HepG2 (cell line): ENCODE data around the gene NFIL3. TPM values are rescaled to one million over a fixed set of nuclear protein-coding genes. Genes with fewer than 3 reads are reported as not detected.

Experiments used
- DNMT1 ChIP-seq: sonication (generic); formaldehyde crosslinking; IDR thresholded peaks from 2 replicates; pipeline ENCODE4 v1.5.1; 2020; ENCODE audit warnings: mild to moderate bottlenecking, missing genetic modification reagents
- GABPA ChIP-seq, 2 experiments: IDR thresholded peaks; 2 replicates each; pipeline ENCODE4 v1.6.1; 2011 to 2016; ENCODE audit warnings: low read depth in 2 of 2, low read length in 1 of 2, missing biosample characterization in 1 of 2, missing genetic modification characterization in 1 of 2
- HOXA3 ChIP-seq: sonication (generic); formaldehyde crosslinking; IDR thresholded peaks from 2 replicates; pipeline ENCODE4 v1.5.0; 2020; ENCODE audit warnings: missing genetic modification reagents
- KDM3A ChIP-seq: IDR thresholded peaks from 2 replicates; pipeline ENCODE4 v1.6.1; 2018; ENCODE audit warnings: low read depth, missing compliant biosample characterization
- KMT2A ChIP-seq: sonication (generic); formaldehyde crosslinking; IDR thresholded peaks from 2 replicates; pipeline ENCODE4 v1.4.0; 2020; ENCODE audit warnings: missing genetic modification reagents
- NFKB2 ChIP-seq: sonication (generic); formaldehyde crosslinking; IDR thresholded peaks from 2 replicates; pipeline ENCODE4 v1.4.0; 2020; ENCODE audit warnings: missing genetic modification reagents, borderline replicate concordance
- PHF8 ChIP-seq: sonication (generic); formaldehyde crosslinking; IDR thresholded peaks from 2 replicates; pipeline ENCODE4 v1.5.0; 2020; ENCODE audit warnings: missing genetic modification reagents
- PRDM15 ChIP-seq: sonication (generic); formaldehyde crosslinking; IDR thresholded peaks from 2 replicates; pipeline ENCODE4 v1.4.0; 2020; ENCODE audit warnings: missing genetic modification reagents
- RBAK ChIP-seq: sonication (generic); formaldehyde crosslinking; IDR thresholded peaks from 2 replicates; pipeline ENCODE4 v1.5.1; 2020; ENCODE audit warnings: mild to moderate bottlenecking, missing genetic modification reagents
- SMARCC2 ChIP-seq: fragments of 450-650 bp; IDR thresholded peaks from 2 replicates; pipeline ENCODE4 v1.6.1; 2017; ENCODE audit warnings: antibody characterized with exemption, mild to moderate bottlenecking
- SRSF4 ChIP-seq: fragments of 200-400 bp; formaldehyde crosslinking; IDR thresholded peaks from one replicate; pipeline ENCODE4 v1.6.1; 2018; ENCODE audit warnings: mild to moderate bottlenecking, low read depth, low read length, moderate library complexity; ENCODE audit not compliant: poor library complexity, severe bottlenecking
- SRSF9 ChIP-seq: fragments of 200-400 bp; formaldehyde crosslinking; IDR thresholded peaks from 2 replicates; pipeline ENCODE4 v1.6.1; 2018; ENCODE audit warnings: borderline replicate concordance, mild to moderate bottlenecking, low read depth, low read length; ENCODE audit not compliant: insufficient read depth, poor library complexity, severe bottlenecking
- STAG1 ChIP-seq: sonication (generic); formaldehyde crosslinking; IDR thresholded peaks from 2 replicates; pipeline ENCODE4 v1.4.0; 2020; ENCODE audit warnings: missing genetic modification reagents
- XRCC5 ChIP-seq: fragments of 200-400 bp; formaldehyde crosslinking; optimal IDR thresholded peaks from 2 replicates; pipeline ENCODE3; 2017; ENCODE audit warnings: mild to moderate bottlenecking, low read length
- ZBTB14 ChIP-seq: sonication (generic); formaldehyde crosslinking; IDR thresholded peaks from 2 replicates; pipeline ENCODE4 v1.4.0; 2020; ENCODE audit warnings: missing genetic modification reagents
- ZBTB2 ChIP-seq: sonication (generic); formaldehyde crosslinking; IDR thresholded peaks from 2 replicates; pipeline ENCODE4 v1.8.0; 2022; ENCODE audit warnings: low read depth, missing genetic modification reagents
- ZBTB42 ChIP-seq: sonication (generic); formaldehyde crosslinking; IDR thresholded peaks from 2 replicates; pipeline ENCODE4 v1.5.0; 2020; ENCODE audit warnings: mild to moderate bottlenecking, missing genetic modification reagents
- ZFP36 ChIP-seq: fragments of 150-350 bp; IDR thresholded peaks from 2 replicates; pipeline ENCODE4 v1.6.1; 2018; ENCODE audit warnings: borderline replicate concordance, low read length, low read depth; ENCODE audit not compliant: partially characterized antibody
- ZMYM4 ChIP-seq: sonication (generic); formaldehyde crosslinking; IDR thresholded peaks from 2 replicates; pipeline ENCODE4 v1.8.1; 2023; ENCODE audit warnings: mild to moderate bottlenecking, missing genetic modification reagents
- ZNF232 ChIP-seq: sonication (generic); formaldehyde crosslinking; IDR thresholded peaks from 2 replicates; pipeline ENCODE4 v1.4.0; 2020; ENCODE audit warnings: missing genetic modification reagents, borderline replicate concordance
- ZNF451 ChIP-seq: sonication (generic); formaldehyde crosslinking; IDR thresholded peaks from 2 replicates; pipeline ENCODE4 v1.5.0; 2020; ENCODE audit warnings: mild to moderate bottlenecking, missing genetic modification reagents
- ZNF614 ChIP-seq: IDR thresholded peaks from 2 replicates; pipeline ENCODE4 v1.6.1; 2018; ENCODE audit warnings: missing biosample characterization, missing genetic modification reagents, inconsistent platforms, borderline replicate concordance
- ZNF879 ChIP-seq: sonication (generic); formaldehyde crosslinking; IDR thresholded peaks from 2 replicates; pipeline ENCODE4 v1.8.1; 2023; ENCODE audit warnings: missing genetic modification reagents
- polyA plus RNA-seq, 8 experiments: library from polyadenylated mRNA; depleted of rRNA in 3 of 8; stranded (reverse) in 7 of 8; unstranded in 1 of 8; fragments of >200 nt; fragmentation: Illumina TruSeq in 4 of 8; extraction: Trizol in 4 of 8; gene quantifications; 2 replicates each; pipeline versions ENCODE4 v1.2.1 to v1.2.3, GENCODE V29; 2011 to 2016; ENCODE audit warnings: low read depth in 4 of 8, missing spikeins in 1 of 8, mixed read lengths in 1 of 8; ENCODE audit not compliant: insufficient read depth in 1 of 8
- total RNA-seq, 5 experiments: library from RNA; depleted of rRNA; stranded (reverse); fragments of >200 nt; fragmentation: Illumina TruSeq; extraction: Trizol; gene quantifications; 2 replicates each; pipeline ENCODE4 v1.2.3, GENCODE V29; 2016; ENCODE audit warnings: low read depth in 1 of 5

NFIL3 gene
- total and polyA plus RNA-seq, 2 of the 13 experiments (the other 11 are each of a cell fraction or from before 2014, with no cell fraction given) = 46.6 to 54.2 TPM

GRCh38 chr9:91424403-91425176 lies 958 bp upstream of the NFIL3 start (continued):
- TF ChIP-seq ZBTB14 (CRISPR knock-in tag) = no peak; the same call in 1 of the 2 replicates
- peak; percentile 83; the same call in 1 of the 2 replicates for TF ChIP-seq ZNF232 (CRISPR knock-in tag)
- no peak for TF ChIP-seq SRSF9
- TF ChIP-seq PHF8 (CRISPR knock-in tag) = peak; percentile 41
- no peak; the same call in 1 of the 2 replicates for TF ChIP-seq KMT2A (CRISPR knock-in tag)
- no peak for TF ChIP-seq ZBTB2
- peak; percentile 59 for TF ChIP-seq HOXA3 (CRISPR knock-in tag)
- peak; percentile 39 for TF ChIP-seq ZMYM4 (CRISPR knock-in tag)
- TF ChIP-seq KDM3A (CRISPR knock-in tag) = no peak; the same call in 1 of the 2 replicates
- TF ChIP-seq GABPA (IDR thresholded peaks at IDR 0.05; ENCODE audit: low read depth, low read length) = no peak
- no peak for TF ChIP-seq GABPA (CRISPR knock-in tag; IDR thresholded peaks at IDR 0.05; ENCODE audit: low read depth)
- TF ChIP-seq RBAK (CRISPR knock-in tag) = no peak
- TF ChIP-seq STAG1 (CRISPR knock-in tag) = peak; percentile 28; the same call in 1 of the 2 replicates
- no peak; the same call in 1 of the 2 replicates for TF ChIP-seq NFKB2
- TF ChIP-seq ZBTB42 (CRISPR knock-in tag) = no peak
- no peak; the same call in 1 of the 2 replicates for TF ChIP-seq ZNF614 (CRISPR knock-in tag)
- no peak for TF ChIP-seq SMARCC2
- TF ChIP-seq PRDM15 = no peak
- TF ChIP-seq ZNF879 = no peak
- TF ChIP-seq SRSF4 = no peak
- peak; percentile 65; the same call in 1 of the 2 replicates for TF ChIP-seq ZNF451
- TF ChIP-seq ZFP36 = no peak
- no peak for TF ChIP-seq DNMT1 (CRISPR knock-in tag)
- no peak for TF ChIP-seq XRCC5
